Neural progenitor cell (in vitro differentiated cells): Measurements from ENCODE around the gene MRPS33. TPM values are rescaled to one million over a fixed set of nuclear protein-coding genes. Genes with fewer than 3 reads are reported as not detected.
A peak's percentile ranks its signal among the peaks of the same experiment; 100 is the strongest.

Source experiments
- DNase-seq: peaks from one replicate; pipeline ENCODE4 v3.0.0-alpha.2; 2016; ENCODE audit warnings: low spot score
- H2AFZ ChIP-seq: fragments of 200-600 bp; sonication (generic); replicated peaks from 2 replicates; pipeline ENCODE4 v1.6.1; 2016; ENCODE audit warnings: antibody characterized with exemption
- H3F3A ChIP-seq: fragments of 200-600 bp; sonication (generic); 2 replicates; pipeline ENCODE4 v1.6.1; 2016; ENCODE audit warnings: antibody characterized with exemption, low read depth
- H3K27ac ChIP-seq: fragments of 200-600 bp; sonication (generic); 2 replicates; pipeline ENCODE4 v1.5.1; 2016; ENCODE audit warnings: mild to moderate bottlenecking
- H3K27me3 ChIP-seq: fragments of 200-600 bp; sonication (generic); 2 replicates; pipeline ENCODE4 v1.6.1; 2016; ENCODE audit warnings: mild to moderate bottlenecking, moderate library complexity
- H3K36me3 ChIP-seq: fragments of 200-600 bp; sonication (generic); 2 replicates; pipeline ENCODE4 v1.5.1; 2016
- H3K4me1 ChIP-seq: fragments of 200-600 bp; sonication (generic); 2 replicates; pipeline ENCODE4 v1.6.1; 2016; ENCODE audit warnings: mixed run types
- H3K4me2 ChIP-seq: fragments of 200-600 bp; sonication (generic); 2 replicates; pipeline ENCODE4 v1.6.1; 2016
- H3K4me3 ChIP-seq: fragments of 200-600 bp; sonication (generic); 2 replicates; pipeline ENCODE4 v1.5.1; 2016
- H3K79me2 ChIP-seq: fragments of 200-600 bp; sonication (generic); 2 replicates; pipeline ENCODE4 v1.6.1; 2016; ENCODE audit warnings: low read depth
- H3K9ac ChIP-seq: fragments of 200-600 bp; sonication (generic); 2 replicates; pipeline ENCODE4 v1.6.1; 2016
- H3K9me3 ChIP-seq: fragments of 200-600 bp; sonication (generic); 2 replicates; pipeline ENCODE4 v1.5.1; 2016; ENCODE audit warnings: low read depth
- H4K20me1 ChIP-seq: fragments of 200-600 bp; sonication (generic); 2 replicates; pipeline ENCODE4 v1.6.1; 2016; ENCODE audit warnings: low read depth
- H3K27ac Mint-ChIP-seq: 3 replicates; pipeline ENCODE4 v1.8.0; 2021; ENCODE audit warnings: mixed read lengths
- H3K27me3 Mint-ChIP-seq: 2 replicates; pipeline ENCODE4 v1.8.0; 2022; ENCODE audit warnings: low read depth, mild to moderate bottlenecking, inconsistent platforms, moderate library complexity, mixed read lengths; ENCODE audit not compliant: insufficient read depth
- H3K36me3 Mint-ChIP-seq: 3 replicates; pipeline ENCODE4 v1.8.0; 2021; ENCODE audit warnings: mixed read lengths
- H3K4me1 Mint-ChIP-seq: 3 replicates; pipeline ENCODE4 v1.8.0; 2021; ENCODE audit warnings: mixed read lengths
- H3K4me3 Mint-ChIP-seq: 3 replicates; pipeline ENCODE4 v1.8.0; 2021; ENCODE audit warnings: mild to moderate bottlenecking, moderate library complexity, mixed read lengths
- H3K9me3 Mint-ChIP-seq: 3 replicates; pipeline ENCODE4 v1.8.0; 2020; ENCODE audit warnings: mixed read lengths
- EZH2 ChIP-seq: fragments of 200-600 bp; sonication (generic); IDR thresholded peaks from 2 replicates; pipeline ENCODE4 v1.6.1; 2017; ENCODE audit warnings: antibody characterized with exemption, mild to moderate bottlenecking, moderate library complexity
- EZH2phosphoT487 ChIP-seq: fragments of 200-600 bp; sonication (generic); IDR thresholded peaks from 2 replicates; pipeline ENCODE4 v1.6.1; 2017; ENCODE audit warnings: antibody characterized with exemption
- total RNA-seq: library from RNA; depleted of rRNA; stranded (reverse); fragments of >200 nt; gene quantifications from 2 replicates; pipeline ENCODE4 v1.2.3, GENCODE V29; 2015; ENCODE audit warnings: low replicate concordance
- TF ChIP-seq, protein P1 (sequence below): fragments of 200-600 bp; sonication (generic); IDR thresholded peaks from 2 replicates; pipeline ENCODE4 v1.5.1; 2017; ENCODE audit warnings: antibody characterized with exemption, mild to moderate bottlenecking

Gene MRPS33
- total RNA-seq, 1 donor from 2014 or later, result 25.0 TPM

DNA sequence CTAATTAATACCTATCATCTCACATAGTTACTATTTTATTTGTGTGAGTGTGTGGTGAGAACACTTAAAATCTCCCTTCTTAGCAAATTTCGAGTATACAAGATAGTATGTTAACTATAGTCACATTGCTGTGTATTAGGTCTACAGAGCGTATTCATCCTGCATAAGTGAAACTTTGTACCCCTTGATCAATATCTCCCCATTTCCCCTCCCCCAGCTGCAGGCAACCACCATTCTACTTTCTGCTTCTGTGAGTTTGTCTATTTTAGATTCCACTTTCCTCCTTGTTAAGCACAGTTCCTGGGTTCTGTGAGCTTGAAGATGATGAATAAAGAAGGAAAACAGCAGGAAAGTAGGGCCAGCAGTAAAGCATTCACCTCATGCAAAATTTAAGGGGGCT lies 42.4 kb downstream of the MRPS33 start:
- Histone ChIP-seq H3F3A (peaks cover 7% of the 10 kb centered on the region), H3K79me2 (no peaks in the 10 kb centered on the region), H3K4me1 (peaks cover 9% of the 10 kb centered on the region), H2AFZ (no peak overlapping the region), H3K27me3 (no peaks in the 10 kb centered on the region), H3K4me3 (no peak overlapping the region), H4K20me1 (no peaks in the 10 kb centered on the region), H3K36me3 (no peaks in the 10 kb centered on the region), H3K9me3 (no peaks in the 10 kb centered on the region), H3K4me2 (no peak overlapping the region), H3K27ac (no peak overlapping the region), H3K9ac (no peak overlapping the region)
- Mint-ChIP-seq H3K9me3 (no peaks in the 10 kb centered on the region), H3K4me3 (no peak overlapping the region), H3K36me3 (no peaks in the 10 kb centered on the region), H3K4me1 (no peaks in the 10 kb centered on the region), H3K27ac (no peak overlapping the region), H3K27me3 (peaks cover 5% of the 10 kb centered on the region)
- TF ChIP-seq EZH2 (no peak), EZH2phosphoT487 (no peak)
- TF ChIP-seq, protein P1, sequence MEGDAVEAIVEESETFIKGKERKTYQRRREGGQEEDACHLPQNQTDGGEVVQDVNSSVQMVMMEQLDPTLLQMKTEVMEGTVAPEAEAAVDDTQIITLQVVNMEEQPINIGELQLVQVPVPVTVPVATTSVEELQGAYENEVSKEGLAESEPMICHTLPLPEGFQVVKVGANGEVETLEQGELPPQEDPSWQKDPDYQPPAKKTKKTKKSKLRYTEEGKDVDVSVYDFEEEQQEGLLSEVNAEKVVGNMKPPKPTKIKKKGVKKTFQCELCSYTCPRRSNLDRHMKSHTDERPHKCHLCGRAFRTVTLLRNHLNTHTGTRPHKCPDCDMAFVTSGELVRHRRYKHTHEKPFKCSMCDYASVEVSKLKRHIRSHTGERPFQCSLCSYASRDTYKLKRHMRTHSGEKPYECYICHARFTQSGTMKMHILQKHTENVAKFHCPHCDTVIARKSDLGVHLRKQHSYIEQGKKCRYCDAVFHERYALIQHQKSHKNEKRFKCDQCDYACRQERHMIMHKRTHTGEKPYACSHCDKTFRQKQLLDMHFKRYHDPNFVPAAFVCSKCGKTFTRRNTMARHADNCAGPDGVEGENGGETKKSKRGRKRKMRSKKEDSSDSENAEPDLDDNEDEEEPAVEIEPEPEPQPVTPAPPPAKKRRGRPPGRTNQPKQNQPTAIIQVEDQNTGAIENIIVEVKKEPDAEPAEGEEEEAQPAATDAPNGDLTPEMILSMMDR, result no peak
- DNase-seq, result no peak

DNA sequence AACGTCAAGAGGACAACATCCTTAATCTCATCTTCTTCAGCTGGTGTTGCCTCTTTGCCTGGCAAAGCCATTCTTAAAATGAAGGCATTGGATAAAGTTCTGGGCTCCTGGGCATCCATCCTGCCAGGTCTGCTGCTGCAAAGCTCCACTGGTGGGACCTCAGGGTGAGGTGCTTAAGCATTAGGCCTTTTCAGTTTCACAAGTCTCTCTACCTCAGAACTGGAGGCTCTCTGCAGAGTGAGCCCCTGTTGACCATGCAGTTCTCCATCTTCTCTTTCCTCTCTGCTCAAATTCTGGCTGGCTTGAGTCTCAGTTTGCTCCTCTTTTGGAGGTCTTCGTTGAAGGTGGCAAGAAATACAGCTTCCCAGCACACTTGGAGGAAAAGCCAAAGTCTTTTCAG lies 47.3 kb downstream of the MRPS33 start:
- Histone ChIP-seq H3K4me3 (no peak overlapping the region), H3K36me3 (no peaks in the 10 kb centered on the region), H2AFZ (peak overlapping the region; percentile 18), H3K27ac (no peak overlapping the region), H3K9me3 (no peaks in the 10 kb centered on the region), H3K9ac (no peak overlapping the region), H3K79me2 (no peaks in the 10 kb centered on the region), H4K20me1 (no peaks in the 10 kb centered on the region), H3K4me2 (no peak overlapping the region), H3F3A (no peaks in the 10 kb centered on the region), H3K4me1 (no peaks in the 10 kb centered on the region), H3K27me3 (no peaks in the 10 kb centered on the region)
- no peak for TF ChIP-seq EZH2phosphoT487
- TF ChIP-seq, protein P1, result no peak
- Mint-ChIP-seq H3K36me3 (no peaks in the 10 kb centered on the region), H3K27me3 (peaks cover 6% of the 10 kb centered on the region), H3K9me3 (no peaks in the 10 kb centered on the region), H3K27ac (no peak overlapping the region), H3K4me1 (no peaks in the 10 kb centered on the region), H3K4me3 (no peak overlapping the region)
- no peak for DNase-seq

DNA sequence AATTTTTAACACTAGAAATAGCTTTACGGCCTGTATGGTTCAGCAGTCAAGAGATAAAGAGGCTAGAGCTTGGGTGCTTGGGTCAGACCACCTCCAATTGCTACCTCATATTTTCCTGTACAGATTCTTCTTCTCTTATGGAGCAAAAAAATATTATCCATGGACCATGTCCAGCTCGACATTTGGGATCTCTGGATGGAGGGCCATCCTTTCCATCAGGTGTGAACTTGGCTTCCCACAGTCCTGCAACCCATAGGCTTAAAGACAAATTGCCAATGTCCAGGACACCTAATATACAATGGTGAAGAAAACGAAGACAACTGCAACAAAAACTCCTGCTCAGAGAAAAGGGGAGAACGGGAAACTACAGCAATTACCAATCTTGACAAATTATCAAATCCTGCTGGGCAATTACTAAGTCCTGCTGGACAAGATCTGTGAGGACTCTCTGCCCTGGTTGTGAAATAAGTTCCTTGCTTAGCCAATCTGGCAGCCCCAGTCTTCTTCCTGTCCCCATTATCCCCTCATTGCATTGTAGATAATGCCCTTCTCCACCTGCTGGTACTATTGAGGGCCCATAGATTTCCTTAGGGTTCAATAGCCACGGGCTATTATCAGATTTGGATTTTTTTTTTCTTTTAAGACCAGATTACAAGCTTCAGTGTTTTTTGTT lies 48.1 kb downstream of the MRPS33 start:
- no peak overlapping the region for H3K9ac ChIP-seq
- no peak overlapping the region for H3K4me3 ChIP-seq
- H3K27me3 ChIP-seq, result no peaks in the 10 kb centered on the region
- no peaks in the 10 kb centered on the region for H3K9me3 ChIP-seq
- H2AFZ ChIP-seq, result no peak overlapping the region
- H3K36me3 Mint-ChIP-seq, result no peaks in the 10 kb centered on the region
- H3K4me3 Mint-ChIP-seq, result no peak overlapping the region
- H3F3A ChIP-seq, result no peaks in the 10 kb centered on the region
- H4K20me1 ChIP-seq, result no peaks in the 10 kb centered on the region
- no peak overlapping the region for H3K4me2 ChIP-seq
- no peaks in the 10 kb centered on the region for H3K79me2 ChIP-seq
- TF ChIP-seq, protein P1, result no peak
- no peak for TF ChIP-seq EZH2phosphoT487
- TF ChIP-seq EZH2, result no peak
- peaks cover 6% of the 10 kb centered on the region for H3K27me3 Mint-ChIP-seq
- H3K9me3 Mint-ChIP-seq, result no peaks in the 10 kb centered on the region
- H3K27ac Mint-ChIP-seq, result no peak overlapping the region
- H3K4me1 ChIP-seq, result no peaks in the 10 kb centered on the region
- no peaks in the 10 kb centered on the region for H3K4me1 Mint-ChIP-seq
- H3K36me3 ChIP-seq, result no peaks in the 10 kb centered on the region
- H3K27ac ChIP-seq, result no peak overlapping the region
- peak; percentile 6 for DNase-seq
